Heart left ventricle (tissue), 13 donors: ENCODE results near the gene PLBD2.

Source experiments
- POLR2A ChIP-seq, 2 donors: fragments of 450-650 bp; IDR thresholded peaks; one replicate each; pipeline ENCODE4 v1.6.1; 2017; ENCODE audit warnings: antibody characterized with exemption in 2 of 2, mild to moderate bottlenecking in 2 of 2, moderate library complexity in 2 of 2
- TF ChIP-seq, protein P1 (sequence below), 12 donors: fragments of 200-600 bp; sonication (generic) in 4 of 12; IDR thresholded peaks; one replicate each; pipeline versions ENCODE4 v1.5.0 to v1.8.0; 2018 to 2022; ENCODE audit warnings: antibody characterized with exemption in 12 of 12, mild to moderate bottlenecking in 5 of 12
- donor health status: ischemic (EF 13 %, LVEDD 7.1; RV severe dilation, severe dysfunction).
- donor health status: DM: no; HTN: yes; CAD: no.
- donor health status: DM: no; HTN: no; CAD: no.
- donor health status: ischemic (EF 25% LVEDD 6.9; RV normal size, moderate dysfunction).
- donor health status: ischemic (EF 25% LVEDD 5.7; RV mildly dilated, moderate dysfunction).
- donor health status: ischemic (EF 35%, LVEDD 5.7; RV mildly dilated, moderate dysfunction).
- donor health status: nonischemic (EF 11% LVEDD 7.7; RV severe dilation, severe dysfunction).
- donor health status: DM: yes; HTN: yes; CAD: no.
- donor health status: PGD.
- donor health status: ischemic (EF 29% LVEDD 5.4; RV normal size, mild dysfunction).
- donor health status: nonischemic (EF 23%, LVEDD 6.1; RV moderate dilation, normal function).

- TF ChIP-seq, protein P1, sequence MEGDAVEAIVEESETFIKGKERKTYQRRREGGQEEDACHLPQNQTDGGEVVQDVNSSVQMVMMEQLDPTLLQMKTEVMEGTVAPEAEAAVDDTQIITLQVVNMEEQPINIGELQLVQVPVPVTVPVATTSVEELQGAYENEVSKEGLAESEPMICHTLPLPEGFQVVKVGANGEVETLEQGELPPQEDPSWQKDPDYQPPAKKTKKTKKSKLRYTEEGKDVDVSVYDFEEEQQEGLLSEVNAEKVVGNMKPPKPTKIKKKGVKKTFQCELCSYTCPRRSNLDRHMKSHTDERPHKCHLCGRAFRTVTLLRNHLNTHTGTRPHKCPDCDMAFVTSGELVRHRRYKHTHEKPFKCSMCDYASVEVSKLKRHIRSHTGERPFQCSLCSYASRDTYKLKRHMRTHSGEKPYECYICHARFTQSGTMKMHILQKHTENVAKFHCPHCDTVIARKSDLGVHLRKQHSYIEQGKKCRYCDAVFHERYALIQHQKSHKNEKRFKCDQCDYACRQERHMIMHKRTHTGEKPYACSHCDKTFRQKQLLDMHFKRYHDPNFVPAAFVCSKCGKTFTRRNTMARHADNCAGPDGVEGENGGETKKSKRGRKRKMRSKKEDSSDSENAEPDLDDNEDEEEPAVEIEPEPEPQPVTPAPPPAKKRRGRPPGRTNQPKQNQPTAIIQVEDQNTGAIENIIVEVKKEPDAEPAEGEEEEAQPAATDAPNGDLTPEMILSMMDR (IDR thresholded peaks at IDR 0.05) = no peak
- TF ChIP-seq POLR2A (IDR thresholded peaks at IDR 0.05) = no peak
These were observed 32.5 kb upstream of the PLBD2 start for GRCh38 chr12:113325916-113326315.
